Subcutaneous adipose tissue (tissue), 4 donors: ENCODE results near the gene CAMSAP3. TPM values are rescaled to one million over a fixed set of nuclear protein-coding genes. Genes with fewer than 3 reads are reported as not detected.

ENCODE experiments used
- total RNA-seq, 4 donors: library from RNA; depleted of rRNA; stranded (reverse); fragments of >200 nt; gene quantifications; one replicate each; pipeline ENCODE4 v1.1.0, GENCODE V29; 2016
- TF ChIP-seq, protein P1 (sequence below): fragments of 450-650 bp; IDR thresholded peaks from one replicate; pipeline ENCODE4 v1.5.1; 2016; ENCODE audit warnings: low read depth, mild to moderate bottlenecking, control low read depth, antibody characterized with exemption, moderate library complexity

CAMSAP3 gene
- total RNA-seq, 4 donors from 2014 or later, result not detected

DNA sequence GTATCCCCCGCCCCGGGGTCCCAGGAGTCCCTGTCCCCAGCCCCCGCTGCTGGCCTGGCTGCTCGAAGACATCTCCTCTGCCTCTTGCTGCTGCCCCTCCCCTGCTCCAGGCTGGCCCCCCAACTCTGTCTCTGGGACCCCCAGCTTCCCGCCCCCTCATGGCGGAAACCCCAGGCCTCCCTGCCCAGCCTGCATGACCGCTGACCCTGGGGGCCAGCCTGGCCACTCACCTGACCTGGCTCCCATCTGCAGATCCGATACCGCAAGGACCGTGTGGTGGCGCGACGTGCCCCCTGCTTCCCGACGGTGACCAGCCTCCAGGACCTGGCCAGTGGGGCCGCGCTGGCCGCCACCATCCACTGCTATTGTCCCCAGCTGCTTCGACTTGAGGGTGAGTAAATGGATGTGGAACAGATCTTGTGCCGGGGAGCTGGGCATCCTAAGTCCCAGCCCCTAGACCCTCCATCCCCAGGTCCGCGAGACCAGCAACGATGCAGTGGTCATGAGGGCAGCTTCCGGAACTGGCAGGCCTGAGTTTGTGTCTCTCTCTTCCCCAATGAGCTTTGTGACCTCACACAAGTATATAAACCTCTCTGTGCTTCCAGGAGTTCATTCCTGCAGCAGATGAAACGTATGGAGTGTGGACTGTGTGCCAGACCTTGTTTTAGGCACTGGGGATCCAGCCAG is 12.4 kb downstream of the CAMSAP3 start:
- TF ChIP-seq, protein P1, sequence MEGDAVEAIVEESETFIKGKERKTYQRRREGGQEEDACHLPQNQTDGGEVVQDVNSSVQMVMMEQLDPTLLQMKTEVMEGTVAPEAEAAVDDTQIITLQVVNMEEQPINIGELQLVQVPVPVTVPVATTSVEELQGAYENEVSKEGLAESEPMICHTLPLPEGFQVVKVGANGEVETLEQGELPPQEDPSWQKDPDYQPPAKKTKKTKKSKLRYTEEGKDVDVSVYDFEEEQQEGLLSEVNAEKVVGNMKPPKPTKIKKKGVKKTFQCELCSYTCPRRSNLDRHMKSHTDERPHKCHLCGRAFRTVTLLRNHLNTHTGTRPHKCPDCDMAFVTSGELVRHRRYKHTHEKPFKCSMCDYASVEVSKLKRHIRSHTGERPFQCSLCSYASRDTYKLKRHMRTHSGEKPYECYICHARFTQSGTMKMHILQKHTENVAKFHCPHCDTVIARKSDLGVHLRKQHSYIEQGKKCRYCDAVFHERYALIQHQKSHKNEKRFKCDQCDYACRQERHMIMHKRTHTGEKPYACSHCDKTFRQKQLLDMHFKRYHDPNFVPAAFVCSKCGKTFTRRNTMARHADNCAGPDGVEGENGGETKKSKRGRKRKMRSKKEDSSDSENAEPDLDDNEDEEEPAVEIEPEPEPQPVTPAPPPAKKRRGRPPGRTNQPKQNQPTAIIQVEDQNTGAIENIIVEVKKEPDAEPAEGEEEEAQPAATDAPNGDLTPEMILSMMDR, result no peak

DNA sequence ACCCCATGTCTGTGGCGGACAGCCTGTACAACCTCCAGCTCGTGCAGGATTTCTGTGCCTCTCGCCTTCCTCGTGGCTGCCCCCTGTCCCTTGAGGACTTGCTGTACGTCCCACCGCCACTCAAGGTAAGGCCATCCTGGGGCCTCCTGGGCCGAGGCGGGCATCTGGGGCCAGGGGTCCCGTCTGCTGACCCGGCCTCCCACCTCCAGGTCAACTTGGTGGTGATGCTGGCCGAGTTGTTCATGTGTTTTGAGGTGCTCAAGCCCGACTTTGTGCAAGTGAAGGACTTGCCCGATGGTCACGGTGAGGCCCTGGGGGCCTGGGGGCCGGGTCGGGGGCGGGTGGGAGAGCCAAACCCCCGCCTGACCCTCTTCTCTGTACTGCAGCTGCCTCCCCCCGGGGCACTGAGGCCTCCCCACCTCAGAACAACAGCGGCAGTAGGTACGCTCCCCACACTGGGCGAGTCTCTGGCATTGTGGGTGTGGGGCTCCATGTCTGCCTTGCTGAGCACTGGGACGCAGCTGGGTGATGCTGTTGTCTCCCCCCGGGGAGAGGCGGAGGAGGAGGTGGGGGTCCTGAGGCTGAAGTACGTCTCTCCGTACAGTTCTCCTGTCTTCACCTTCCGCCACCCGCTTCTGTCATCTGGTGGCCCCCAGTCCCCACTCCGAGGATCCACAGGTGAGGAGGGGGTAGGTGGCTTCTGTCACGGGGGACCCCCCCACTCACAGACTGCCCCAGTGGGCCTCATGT is 15.0 kb downstream of the CAMSAP3 start:
- TF ChIP-seq, protein P1, result no peak

DNA sequence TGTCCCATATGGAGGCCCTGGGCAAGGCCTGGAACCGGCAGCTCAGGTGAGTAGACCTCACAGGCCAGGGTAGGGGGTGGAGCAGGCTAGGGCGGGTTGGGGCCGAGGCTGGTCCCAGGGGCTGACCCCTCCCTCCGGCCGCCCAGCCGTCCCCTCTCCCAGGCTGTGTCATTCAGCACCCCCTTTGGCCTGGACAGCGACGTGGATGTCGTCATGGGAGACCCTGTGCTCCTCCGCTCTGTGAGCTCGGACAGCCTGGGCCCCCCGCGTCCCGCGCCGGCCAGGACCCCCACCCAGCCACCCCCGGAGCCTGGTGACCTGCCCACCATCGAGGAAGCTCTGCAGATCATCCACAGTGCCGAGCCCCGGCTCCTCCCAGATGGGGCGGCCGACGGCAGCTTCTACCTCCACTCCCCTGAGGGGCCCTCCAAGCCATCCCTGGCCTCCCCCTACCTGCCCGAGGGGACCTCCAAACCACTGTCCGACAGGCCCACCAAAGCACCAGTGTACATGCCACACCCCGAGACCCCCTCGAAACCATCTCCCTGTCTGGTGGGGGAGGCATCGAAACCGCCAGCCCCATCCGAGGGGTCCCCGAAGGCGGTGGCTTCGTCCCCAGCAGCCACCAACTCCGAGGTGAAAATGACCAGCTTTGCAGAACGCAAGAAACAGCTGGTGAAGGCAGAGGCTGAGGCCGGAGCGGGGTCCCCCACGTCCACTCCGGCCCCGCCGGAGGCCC is 16.0 kb downstream of the CAMSAP3 start:
- TF ChIP-seq, protein P1, result no peak

DNA sequence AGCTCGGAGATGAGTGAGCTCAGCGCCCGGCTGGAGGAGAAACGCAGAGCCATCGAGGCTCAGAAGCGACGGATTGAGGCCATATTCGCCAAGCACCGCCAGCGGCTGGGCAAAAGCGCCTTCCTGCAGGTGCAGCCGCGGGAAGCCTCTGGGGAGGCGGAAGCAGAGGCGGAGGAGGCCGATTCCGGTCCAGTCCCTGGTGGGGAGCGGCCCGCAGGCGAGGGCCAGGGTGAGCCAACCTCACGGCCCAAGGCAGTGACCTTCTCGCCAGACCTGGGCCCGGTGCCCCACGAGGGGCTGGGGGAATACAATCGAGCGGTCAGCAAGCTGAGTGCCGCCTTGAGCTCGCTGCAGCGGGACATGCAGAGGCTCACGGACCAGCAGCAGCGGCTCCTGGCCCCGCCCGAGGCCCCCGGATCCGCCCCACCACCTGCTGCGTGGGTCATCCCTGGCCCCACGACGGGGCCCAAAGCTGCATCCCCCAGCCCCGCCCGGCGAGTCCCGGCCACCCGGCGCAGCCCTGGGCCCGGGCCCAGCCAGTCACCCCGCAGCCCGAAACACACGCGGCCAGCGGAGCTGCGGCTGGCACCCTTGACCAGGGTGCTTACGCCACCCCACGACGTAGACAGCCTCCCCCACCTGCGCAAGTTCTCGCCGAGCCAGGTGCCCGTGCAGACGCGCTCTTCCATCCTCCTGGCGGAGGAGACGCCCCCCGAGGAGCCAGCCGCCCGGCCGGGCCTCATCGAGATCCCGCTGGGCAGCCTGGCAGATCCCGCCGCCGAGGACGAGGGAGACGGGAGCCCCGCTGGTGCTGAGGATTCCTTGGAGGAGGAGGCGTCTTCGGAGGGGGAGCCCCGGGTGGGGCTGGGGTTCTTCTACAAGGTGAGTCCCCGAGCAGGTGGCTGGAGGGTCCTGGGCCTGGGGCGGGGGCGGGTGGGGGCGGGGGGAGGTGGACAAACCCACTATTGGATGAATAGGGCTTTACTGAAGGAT is 16.9 kb downstream of the CAMSAP3 start:
- TF ChIP-seq, protein P1, result no peak

DNA sequence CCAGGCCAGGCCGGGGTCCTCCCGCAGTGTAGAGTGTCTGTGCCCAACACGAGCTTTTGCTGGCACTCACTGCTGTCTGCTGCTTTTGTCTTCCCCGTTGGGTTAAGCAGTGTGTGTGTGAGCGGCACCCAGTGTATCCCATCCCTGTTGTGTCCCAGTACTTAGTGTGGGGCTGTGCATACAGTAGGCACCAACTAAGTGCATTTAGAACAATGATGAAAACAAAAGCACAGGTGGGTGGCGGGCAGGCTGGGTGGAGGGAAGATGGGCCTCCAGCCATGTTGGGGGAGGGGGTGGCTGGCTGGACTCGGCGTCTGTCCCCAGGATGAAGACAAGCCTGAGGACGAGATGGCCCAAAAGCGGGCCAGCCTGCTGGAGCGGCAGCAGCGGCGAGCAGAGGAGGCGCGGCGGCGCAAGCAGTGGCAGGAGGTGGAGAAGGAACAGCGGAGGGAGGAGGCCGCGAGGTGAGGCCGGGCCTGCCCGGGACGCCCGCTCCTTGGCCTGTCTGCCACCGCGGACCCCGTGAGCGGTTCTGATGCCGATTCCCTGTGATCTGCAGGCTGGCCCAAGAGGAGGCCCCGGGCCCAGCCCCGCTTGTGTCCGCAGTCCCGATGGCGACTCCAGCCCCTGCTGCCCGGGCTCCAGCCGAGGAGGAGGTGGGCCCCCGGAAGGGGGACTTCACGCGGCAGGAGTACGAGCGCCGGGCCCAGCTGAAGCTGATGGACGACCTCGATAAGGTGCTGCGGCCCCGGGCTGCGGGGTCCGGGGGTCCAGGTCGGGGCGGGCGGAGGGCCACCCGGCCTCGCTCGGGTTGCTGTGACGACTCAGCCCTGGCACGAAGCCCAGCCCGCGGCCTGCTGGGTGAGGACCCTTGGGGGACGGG is 19.4 kb downstream of the CAMSAP3 start:
- TF ChIP-seq, protein P1, result no peak

DNA sequence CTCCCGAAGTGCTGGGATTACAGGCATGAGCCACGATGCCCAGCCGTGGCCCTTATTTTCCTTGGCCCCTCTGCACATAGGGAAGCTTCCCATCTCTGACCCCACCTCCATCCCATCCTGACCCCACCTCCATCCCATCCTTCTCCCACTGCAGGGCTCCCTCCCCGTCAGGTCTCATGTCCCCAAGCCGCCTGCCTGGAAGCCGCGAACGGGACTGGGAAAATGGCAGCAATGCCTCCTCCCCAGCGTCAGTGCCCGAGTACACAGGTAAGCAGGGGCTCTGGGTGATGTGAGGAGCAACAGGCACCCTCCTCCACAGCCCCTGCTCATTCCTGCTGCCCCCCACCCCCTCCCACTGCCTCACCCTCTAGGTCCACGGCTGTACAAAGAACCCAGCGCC is 21.5 kb downstream of the CAMSAP3 start:
- TF ChIP-seq, protein P1, result no peak
